Left renal pelvis (tissue), 4 donors: Measurements from ENCODE around the gene ZHX3. TPM values are rescaled to one million over a fixed set of nuclear protein-coding genes. Genes with fewer than 3 reads are reported as not detected.

Experiments
- DNase-seq, 4 donors: peaks; one replicate each; pipeline ENCODE4 v3.0.0-alpha.2; 2013; ENCODE audit warnings: low read depth in 4 of 4, low spot score in 3 of 4
- polyA plus RNA-seq, 4 donors: library from polyadenylated mRNA; unstranded; fragments of 120-200 nt; gene quantifications; one replicate each; pipeline ENCODE4 v1.2.1, GENCODE V29; 2013; ENCODE audit not compliant: insufficient read length in 4 of 4

ZHX3 gene
- polyA plus RNA-seq, 4 donors = 14.1 to 24.8 (median 22.6) TPM

- DNase-seq = no peak
Observed at GRCh38 chr20:41165001-41165882, 152.3 kb downstream of the ZHX3 start.

DNA sequence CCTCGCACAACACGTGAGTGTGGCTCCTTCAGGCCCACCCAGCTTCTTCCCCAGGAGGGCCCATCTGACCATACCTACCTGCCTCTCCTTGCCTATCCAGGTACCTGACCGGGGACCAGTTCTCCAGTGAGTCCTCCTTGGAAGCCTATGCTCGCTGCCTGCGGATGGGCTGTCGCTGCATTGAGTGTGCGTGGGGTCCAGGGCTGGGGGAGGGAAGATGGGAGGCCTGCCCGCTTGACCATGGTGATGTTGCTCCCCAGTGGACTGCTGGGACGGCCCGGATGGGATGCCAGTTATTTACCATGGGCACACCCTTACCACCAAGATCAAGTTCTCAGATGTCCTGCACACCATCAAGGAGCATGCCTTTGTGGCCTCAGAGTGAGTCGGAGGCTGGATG is 153.7 kb downstream of the ZHX3 start:
- DNase-seq = no peak

DNA sequence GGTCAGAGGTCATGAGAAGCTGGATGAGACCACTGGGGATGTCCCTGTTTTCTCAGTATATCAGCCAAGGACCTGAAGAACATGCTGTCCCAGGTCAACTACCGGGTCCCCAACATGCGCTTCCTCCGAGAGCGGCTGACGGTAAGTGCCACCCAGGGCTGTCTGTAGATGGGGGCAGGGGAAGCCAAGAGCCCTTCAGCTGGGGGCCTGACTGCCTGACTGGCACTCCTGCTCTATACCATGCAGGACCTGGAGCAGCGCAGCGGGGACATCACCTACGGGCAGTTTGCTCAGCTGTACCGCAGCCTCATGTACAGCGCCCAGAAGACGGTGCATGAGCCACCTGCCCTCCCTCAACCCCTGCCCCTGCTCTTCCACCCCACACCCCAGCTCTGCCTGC is 155.1 kb downstream of the ZHX3 start:
- DNase-seq = no peak

DNA sequence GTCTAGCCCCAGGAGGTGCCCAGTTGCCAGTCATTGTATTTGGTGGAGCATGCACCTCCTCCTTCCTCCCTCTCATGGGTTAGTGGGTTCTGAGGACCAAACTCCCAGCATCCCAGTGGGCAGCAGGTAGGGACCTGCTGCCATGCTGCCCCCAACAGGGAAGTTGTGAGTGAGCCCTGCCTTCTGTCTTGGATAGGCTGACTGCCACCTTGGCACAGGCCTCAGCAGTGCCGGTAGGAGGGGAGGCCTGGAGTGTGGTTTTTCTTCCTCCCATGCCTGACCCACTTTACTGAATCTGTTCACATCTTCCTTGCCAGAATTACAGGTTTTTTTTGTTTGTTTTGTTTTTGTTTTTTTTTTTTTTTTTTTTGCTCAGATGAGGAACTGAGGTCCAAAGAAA is 155.6 kb downstream of the ZHX3 start:
- no peak for DNase-seq

- no peak for DNase-seq
Observed at GRCh38 chr20:41160686-41161085, 156.8 kb downstream of the ZHX3 start.

GRCh38 chr20:41159547-41159946 is 158.0 kb downstream of the ZHX3 start:
- no peak for DNase-seq

GRCh38 chr20:41158082-41158625 is 159.4 kb downstream of the ZHX3 start:
- no peak for DNase-seq

DNA sequence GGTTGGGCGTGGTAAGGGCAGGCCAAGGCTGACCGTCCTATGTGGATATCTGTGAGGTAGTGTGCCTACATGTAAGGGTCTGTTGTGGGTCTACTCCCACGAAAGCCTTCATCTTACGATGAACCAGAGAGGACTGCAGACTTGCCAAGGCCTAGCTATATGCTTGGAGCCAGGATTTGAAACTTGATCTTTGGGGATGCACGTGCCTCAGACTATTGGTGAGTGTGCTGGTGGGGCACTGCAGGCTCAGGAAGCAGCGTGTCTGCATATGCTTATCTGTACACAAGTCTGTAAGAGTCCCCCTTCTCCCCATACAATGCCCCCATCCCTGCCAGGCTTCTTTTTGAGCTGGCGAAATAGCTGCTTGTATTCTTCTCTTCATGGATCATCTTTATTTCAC is 162.3 kb downstream of the ZHX3 start:
- no peak for DNase-seq

DNA sequence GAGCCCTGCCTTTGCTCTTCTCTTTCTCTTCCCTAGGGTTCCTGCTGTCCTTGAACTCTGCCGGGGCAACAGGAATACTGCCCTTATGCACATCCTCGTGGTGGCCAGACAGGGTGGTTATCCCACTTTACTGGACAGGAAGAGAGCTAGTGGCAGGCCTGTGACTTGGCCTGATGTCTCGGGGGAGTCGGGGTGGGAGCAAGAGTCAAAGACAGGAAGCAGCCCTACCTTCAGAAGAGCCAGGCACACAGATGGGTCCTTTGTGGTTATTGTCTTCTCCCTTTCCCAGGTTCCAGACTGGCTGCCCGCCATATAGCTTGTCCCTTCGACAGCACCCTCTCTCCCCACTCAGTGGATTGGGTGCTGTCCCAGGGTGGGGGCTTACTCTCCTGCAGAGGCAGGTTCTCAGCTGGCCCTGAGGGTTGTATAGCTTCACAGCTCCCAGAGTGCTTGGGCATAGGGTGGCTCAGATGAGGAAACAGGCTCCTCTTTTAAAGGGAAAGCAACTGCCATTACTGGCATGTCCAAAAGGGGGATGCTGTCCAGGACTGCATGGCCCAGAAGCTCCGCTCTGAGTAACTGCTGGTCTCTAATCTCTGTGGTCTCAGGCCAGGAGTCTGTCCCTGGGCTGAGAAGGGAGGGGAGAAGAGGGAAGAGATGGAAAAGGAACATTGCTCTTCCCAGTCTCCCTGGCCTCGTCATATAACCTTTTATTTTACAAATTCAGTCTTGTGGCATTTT is 162.9 kb downstream of the ZHX3 start:
- DNase-seq = no peak

DNA sequence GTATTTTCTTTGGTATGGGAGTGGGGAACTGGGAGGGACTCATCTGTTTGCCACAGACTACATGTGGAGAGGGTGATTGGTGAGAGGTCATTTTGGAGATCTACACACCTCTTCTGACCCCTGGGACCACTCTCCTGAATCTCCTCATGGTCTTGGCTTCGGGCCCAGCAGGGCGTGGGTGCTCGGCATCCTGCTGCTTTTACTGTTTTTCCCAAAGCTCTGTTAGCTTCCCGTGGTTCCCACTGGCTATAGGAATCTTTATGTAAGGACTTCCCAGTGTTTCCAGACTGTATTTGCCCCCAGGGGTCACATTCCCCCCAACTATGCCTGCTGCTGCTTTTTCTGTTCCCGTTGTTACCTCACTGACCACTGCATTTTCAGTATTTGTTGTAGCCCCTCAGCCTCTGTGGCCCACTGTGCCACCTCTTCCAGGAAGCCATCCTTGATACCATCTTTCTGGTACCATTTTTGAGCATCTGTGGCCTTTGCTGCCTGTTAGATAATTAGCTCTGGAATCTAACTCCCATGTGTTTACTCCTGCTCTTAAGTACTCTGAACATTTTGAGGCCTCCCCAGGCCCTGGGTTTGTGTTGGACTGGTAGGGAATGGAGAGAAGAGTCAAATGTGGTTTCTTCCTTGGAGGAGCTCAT is 165.3 kb downstream of the ZHX3 start:
- DNase-seq = no peak

DNA sequence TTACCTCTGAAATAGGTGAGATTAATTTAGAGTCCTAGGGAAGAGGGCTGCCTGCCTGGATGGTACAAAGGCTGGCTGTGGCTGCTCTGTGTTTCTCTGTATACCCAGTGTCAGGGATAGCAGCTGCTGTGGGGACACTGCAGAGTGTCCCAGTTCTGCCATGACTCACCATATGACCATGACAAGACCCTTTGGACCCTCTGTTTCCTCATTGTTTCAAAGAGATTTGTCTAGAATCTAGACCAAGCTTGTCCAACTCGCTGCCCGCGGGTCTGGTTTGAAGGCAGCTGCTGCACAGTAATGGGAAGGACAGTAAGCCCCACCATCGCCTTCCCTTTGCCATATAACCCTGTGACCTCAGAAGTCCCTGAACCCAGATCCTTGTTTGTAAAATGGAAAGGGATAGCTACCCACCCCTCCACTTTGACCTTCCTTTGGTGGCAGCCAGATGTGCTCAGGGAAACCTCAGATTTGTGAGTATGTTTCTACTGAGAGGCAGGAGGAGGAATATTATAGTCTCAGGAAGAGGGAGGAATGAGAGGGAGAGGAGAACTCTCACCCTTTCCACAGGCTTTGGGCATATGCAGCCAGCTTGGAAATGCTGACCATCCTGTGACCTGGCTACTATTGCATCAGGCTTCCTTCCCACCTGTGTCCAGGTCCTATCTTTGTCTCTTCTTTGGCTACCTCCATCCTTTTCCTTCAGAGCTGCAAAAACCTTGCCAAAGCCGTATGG is 166.2 kb downstream of the ZHX3 start:
- no peak for DNase-seq

- DNase-seq = no peak
Observed at GRCh38 chr20:41150664-41151063, 166.9 kb downstream of the ZHX3 start.

DNA sequence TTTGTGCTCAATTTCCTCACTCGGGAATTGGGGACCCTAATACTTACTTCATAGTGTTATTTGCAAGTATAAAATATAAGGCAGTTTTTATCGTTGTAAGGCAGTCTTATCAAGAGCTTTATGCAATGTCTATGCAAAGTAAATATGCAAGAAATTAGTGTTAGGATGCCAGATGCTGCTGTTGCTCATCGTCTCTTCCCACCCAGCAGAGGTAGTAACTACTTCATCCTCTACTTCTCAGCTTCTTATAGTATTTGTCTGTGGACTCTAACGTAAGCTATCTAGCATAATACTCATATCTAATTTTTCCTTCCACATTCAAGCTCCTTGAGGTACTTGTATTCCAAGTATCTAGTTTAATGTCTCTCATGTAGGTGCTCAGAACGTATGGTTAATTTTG is 168.6 kb downstream of the ZHX3 start:
- no peak for DNase-seq

- DNase-seq = no peak
Observed at GRCh38 chr20:41147767-41148191, 169.8 kb downstream of the ZHX3 start.

DNA sequence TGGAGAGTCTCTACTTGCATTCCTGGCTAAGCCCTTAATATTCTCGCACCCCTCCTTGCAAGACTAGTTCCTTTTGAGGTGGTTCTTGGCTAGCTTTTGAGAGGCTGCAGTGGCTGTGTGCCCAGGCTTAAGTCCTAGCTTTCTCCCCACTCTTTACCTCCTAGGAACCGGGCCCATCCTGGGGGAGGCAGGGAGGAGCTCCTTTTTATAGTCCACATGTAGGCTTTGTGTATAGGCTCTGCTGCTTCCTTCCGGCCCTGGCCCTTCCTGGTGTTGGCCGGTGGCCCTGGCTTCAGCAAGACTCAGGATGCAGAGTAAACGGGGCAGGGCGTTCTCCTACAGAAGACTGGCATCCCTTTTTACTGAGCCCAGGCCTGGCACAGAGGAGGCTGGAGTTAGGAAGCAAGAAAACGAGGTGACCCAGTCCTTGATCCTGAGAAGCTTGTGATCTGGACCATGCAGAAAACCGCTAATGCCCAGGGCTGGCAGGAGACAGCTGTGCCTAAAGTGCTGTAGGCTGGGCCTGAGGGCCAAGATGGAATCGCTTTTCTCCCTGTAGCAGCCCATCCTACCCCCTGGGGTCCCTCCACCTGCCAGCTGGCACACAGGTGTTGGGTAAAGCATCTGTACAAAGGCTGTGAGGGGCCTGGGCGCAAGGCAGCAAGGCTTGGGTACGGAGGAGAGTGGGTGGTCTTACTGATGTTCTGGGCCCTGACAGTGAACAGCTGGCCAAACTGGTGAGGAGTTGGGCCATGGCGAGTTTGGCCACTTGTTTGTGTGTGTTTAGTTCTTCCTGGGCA is 171.5 kb downstream of the ZHX3 start:
- no peak for DNase-seq

GRCh38 chr20:41145317-41145716 is 172.2 kb downstream of the ZHX3 start:
- DNase-seq = no peak

DNA sequence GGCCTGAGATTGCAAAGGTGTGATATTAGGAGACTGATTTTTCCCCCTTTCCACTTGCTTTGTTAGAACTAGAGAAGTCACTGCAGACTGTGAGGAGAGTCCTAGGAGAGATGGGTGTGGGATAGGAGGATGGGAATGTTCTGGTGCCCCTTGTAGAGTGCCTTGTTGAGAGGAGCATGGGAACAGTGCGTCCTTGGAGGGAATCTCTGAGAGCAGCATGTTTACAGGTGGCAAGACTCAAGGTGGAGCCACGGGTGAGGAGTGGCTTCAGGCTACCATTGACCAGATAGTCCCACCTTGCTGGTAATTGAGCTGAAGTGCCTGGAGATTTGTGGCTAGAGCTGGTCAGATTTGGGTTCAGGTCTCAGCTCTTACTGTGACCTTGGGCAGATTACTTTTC is 174.2 kb downstream of the ZHX3 start:
- DNase-seq = no peak

- no peak for DNase-seq
Observed at GRCh38 chr20:41142919-41143318, 174.6 kb downstream of the ZHX3 start.

- no peak for DNase-seq
Observed at GRCh38 chr20:41142245-41142644, 175.3 kb downstream of the ZHX3 start.
